Duodenal mucosa (tissue), 2 donors: ENCODE results near the gene PLEKHG2.
"Not testable (repeated sequence)": the region's sequence is repeated elsewhere in the genome, so short reads cannot be mapped to it uniquely, and the experiment has no call there.

Source experiments
- H3K27ac ChIP-seq: one replicate; pipeline ENCODE4 v1.7.0; 2013; ENCODE audit warnings: low read depth, low read length
- H3K27me3 ChIP-seq, 2 donors: one replicate each; pipeline ENCODE4 v1.7.0; 2013; ENCODE audit warnings: low read length in 2 of 2, control low read depth in 1 of 2; ENCODE audit not compliant: insufficient read depth in 2 of 2, control insufficient read depth in 1 of 2
- H3K36me3 ChIP-seq, 2 donors: one replicate each; pipeline ENCODE4 v1.7.0; 2013; ENCODE audit warnings: low read length in 2 of 2, control low read depth in 1 of 2; ENCODE audit not compliant: insufficient read depth in 2 of 2, control insufficient read depth in 1 of 2
- H3K4me1 ChIP-seq, 2 donors: one replicate each; pipeline ENCODE4 v1.7.0; 2013; ENCODE audit warnings: low read length in 2 of 2, control low read depth in 1 of 2; ENCODE audit not compliant: insufficient read depth in 2 of 2, control insufficient read depth in 1 of 2
- H3K4me3 ChIP-seq, 2 donors: one replicate each; pipeline ENCODE4 v1.7.0; 2013; ENCODE audit warnings: low read length in 2 of 2, low read depth in 1 of 2
- H3K9ac ChIP-seq, 2 donors: one replicate each; pipeline ENCODE4 v1.7.0; 2013; ENCODE audit warnings: low read length in 2 of 2, low read depth in 1 of 2
- H3K9me3 ChIP-seq, 2 donors: one replicate each; pipeline ENCODE4 v1.7.0; 2013; ENCODE audit warnings: low read length in 2 of 2, control low read depth in 1 of 2; ENCODE audit not compliant: control insufficient read depth in 1 of 2

Gene PLEKHG2

GRCh38 chr19:39377373-39378362 lies 34.8 kb upstream of the PLEKHG2 start:
- no peaks in the 10 kb centered on the region for H3K27me3 ChIP-seq
- H3K9ac ChIP-seq: no peak overlapping the region
- H3K27ac ChIP-seq: no peak overlapping the region
- no peak overlapping the region for H3K4me3 ChIP-seq
- H3K36me3 ChIP-seq: peaks cover 60 to 90% of the 10 kb centered on the region in 2 donors
- peaks cover 4 to 7% of the 10 kb centered on the region in 2 donors for H3K4me1 ChIP-seq
- H3K9me3 ChIP-seq: no peaks in the 10 kb centered on the region

DNA sequence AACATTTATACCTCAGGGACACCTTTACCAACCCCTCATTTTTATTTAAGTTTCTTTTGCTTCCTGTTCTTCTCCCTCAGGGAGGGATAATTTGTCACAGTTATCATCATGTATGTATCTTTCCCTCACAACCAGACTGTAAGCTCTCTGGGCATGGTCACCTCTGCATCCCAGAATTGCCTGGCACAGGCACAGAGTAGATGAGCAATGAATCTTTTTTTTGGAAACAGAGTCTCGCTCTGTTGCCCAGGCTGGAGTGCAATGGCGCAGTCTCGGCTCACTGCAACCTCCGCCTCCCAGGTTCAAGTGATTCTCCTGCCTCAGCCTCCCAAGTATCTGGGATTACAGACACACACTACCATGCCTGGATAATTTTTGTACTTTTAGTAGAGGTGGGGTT lies 33.1 kb upstream of the PLEKHG2 start:
- H3K4me1 ChIP-seq, H3K4me3 ChIP-seq, H3K9me3 ChIP-seq, H3K9ac ChIP-seq, H3K27ac ChIP-seq, H3K27me3 ChIP-seq: not testable (repeated sequence)
- H3K36me3 ChIP-seq: peaks cover 67 to 95% of the 10 kb centered on the region in 2 donors

DNA sequence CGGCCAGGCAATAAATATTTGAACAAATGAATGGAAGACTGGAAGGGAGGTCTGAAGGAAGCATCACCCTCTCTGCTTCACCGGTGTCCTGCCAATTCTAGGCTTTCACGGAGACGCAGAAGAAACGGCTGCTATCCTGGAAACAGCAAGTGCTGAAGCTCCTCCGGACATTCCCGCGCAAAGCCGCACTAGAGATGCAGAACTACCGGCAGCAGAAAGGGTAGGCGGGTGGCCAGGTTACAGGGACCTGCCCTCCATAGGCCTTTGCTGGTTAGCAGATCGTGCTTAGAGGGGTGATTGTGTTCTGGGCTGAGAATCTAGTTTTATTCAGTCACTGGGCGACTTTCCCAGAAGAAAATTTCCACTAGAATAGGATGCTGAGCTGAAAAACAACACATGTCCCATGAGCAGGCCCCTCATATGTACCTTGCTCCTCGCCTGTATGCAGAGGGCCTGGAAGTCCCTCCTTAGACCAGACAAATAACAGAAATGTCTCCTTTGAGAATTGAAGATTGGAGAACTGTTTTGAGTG lies 32.5 kb upstream of the PLEKHG2 start:
- H3K27ac ChIP-seq: no peak overlapping the region
- H3K36me3 ChIP-seq: peaks cover 69 to 91% of the 10 kb centered on the region in 2 donors

GRCh38 chr19:39380521-39381502 lies 31.7 kb upstream of the PLEKHG2 start:
- H3K27me3 ChIP-seq: no peaks in the 10 kb centered on the region
- no peak overlapping the region for H3K9ac ChIP-seq
- peaks cover 67 to 91% of the 10 kb centered on the region in 2 donors for H3K36me3 ChIP-seq
- no peak overlapping the region for H3K27ac ChIP-seq
- no peak overlapping the region for H3K4me3 ChIP-seq
- no peaks in the 10 kb centered on the region for H3K4me1 ChIP-seq
- no peaks in the 10 kb centered on the region for H3K9me3 ChIP-seq

More for the DNA sequence above, 32.5 kb upstream of the PLEKHG2 start:
- no peak overlapping the region for H3K9ac ChIP-seq
- no peaks in the 10 kb centered on the region for H3K4me1 ChIP-seq
- H3K27me3 ChIP-seq: no peaks in the 10 kb centered on the region
- H3K9me3 ChIP-seq: no peaks in the 10 kb centered on the region
- H3K4me3 ChIP-seq: no peak overlapping the region

DNA sequence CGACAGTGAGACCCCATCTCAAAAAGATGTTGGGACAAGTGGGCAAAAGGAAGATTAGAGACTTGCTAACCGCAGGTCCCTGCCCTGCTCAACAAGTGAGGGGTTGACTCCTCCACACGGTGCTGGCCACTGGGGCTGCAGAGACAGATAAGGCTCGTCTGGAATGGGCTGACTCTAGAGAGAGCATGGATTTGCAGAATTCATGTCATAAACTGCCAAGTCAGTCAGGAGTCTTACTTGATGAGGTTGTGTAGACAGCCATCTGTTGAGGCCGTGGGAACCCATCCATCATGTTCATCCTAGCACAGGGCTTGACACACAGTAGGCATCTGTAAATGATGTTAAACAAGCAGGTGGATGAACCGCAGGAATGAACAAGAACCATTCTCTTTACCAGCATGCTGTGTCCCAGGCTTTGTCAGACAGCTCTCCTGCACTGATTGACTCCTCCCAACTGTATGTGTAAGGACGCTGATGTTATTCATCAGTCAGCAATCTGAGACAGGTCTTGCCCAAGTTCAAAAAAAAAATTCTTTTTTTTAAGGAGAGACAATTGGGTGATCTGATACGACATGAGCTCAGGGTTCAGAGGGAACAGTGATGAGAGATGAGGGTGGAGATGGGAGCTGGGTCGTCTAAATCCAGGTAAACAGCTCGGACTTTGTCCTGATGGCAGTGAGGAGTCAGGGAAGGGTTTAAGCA lies 30.4 kb upstream of the PLEKHG2 start:
- peaks cover 66 to 91% of the 10 kb centered on the region in 2 donors for H3K36me3 ChIP-seq
- no peaks in the 10 kb centered on the region for H3K27me3 ChIP-seq
- H3K9me3 ChIP-seq: no peaks in the 10 kb centered on the region
- H3K4me3 ChIP-seq: no peak overlapping the region
- H3K27ac ChIP-seq: no peak overlapping the region
- H3K9ac ChIP-seq: no peak overlapping the region
- no peaks in the 10 kb centered on the region for H3K4me1 ChIP-seq

DNA sequence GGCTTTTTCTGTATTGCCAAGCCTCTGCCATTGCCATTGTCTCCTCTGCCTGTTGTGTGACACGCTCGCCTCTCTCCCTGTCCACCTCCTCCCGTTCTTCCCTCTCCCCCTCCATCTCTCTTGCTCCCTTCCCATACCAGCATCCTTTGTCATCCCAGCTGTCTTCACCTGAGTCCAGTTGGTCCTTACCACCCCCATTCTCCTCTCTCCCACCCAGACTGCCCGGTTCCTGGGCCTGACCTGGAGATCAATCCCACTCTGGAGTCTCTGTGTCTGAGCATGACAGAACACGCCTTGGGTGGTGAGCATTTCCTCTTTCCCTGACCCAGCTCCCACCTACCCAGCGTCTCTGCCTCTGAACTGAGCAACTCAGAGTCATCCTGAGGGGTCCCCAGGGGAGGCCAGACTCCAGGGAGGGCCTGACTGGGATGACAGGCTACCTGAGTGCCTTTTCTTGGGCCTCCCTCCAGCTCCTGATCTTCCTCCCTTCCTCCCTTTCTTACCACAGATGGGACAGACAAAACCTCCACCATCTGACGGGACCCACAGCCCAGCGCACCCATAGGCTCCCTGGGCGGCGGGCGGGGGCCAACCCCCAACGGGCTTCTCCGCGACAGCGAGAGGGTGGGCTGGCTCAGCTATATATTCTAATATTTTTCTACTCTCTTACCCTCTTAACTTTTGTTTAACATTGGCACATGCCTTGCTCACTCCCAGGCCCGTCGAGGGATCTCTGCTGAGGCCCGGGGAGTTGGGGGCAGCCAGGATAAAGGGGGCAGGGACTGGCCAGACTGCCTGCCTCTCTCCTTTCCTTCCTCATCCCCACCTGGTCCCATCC lies 29.3 kb upstream of the PLEKHG2 start:
- no peak overlapping the region for H3K27ac ChIP-seq

GRCh38 chr19:39384839-39385568 lies 27.5 kb upstream of the PLEKHG2 start:
- H3K27ac ChIP-seq: no peak overlapping the region
- peaks cover 60 to 82% of the 10 kb centered on the region in 2 donors for H3K36me3 ChIP-seq
- no peaks in the 10 kb centered on the region for H3K27me3 ChIP-seq
- no peak overlapping the region for H3K9ac ChIP-seq
- H3K4me3 ChIP-seq: no peak overlapping the region
- peaks cover 5% of the 10 kb centered on the region in 2 donors for H3K4me1 ChIP-seq
- H3K9me3 ChIP-seq: no peaks in the 10 kb centered on the region

More for the DNA sequence above, 29.3 kb upstream of the PLEKHG2 start:
- no peaks in the 10 kb centered on the region for H3K4me1 ChIP-seq
- H3K9ac ChIP-seq: no peak overlapping the region
- no peaks in the 10 kb centered on the region for H3K27me3 ChIP-seq
- no peak overlapping the region for H3K4me3 ChIP-seq
- H3K9me3 ChIP-seq: no peaks in the 10 kb centered on the region
- peaks cover 61 to 88% of the 10 kb centered on the region in 2 donors for H3K36me3 ChIP-seq

- no peaks in the 10 kb centered on the region for H3K9me3 ChIP-seq
- H3K4me3 ChIP-seq: no peak overlapping the region
- no peaks in the 10 kb centered on the region for H3K27me3 ChIP-seq
- no peak overlapping the region for H3K9ac ChIP-seq
- peaks cover 56 to 73% of the 10 kb centered on the region in 2 donors for H3K36me3 ChIP-seq
- H3K27ac ChIP-seq: no peak overlapping the region
- H3K4me1 ChIP-seq: peaks cover 10 to 13% of the 10 kb centered on the region in 2 donors
These were observed 26.6 kb upstream of the PLEKHG2 start for GRCh38 chr19:39385629-39386411.
